Glutamatergic neuron (in vitro differentiated cells): ENCODE results near the gene MEGF9. TPM values are rescaled to one million over a fixed set of nuclear protein-coding genes. Genes with fewer than 3 reads are reported as not detected.

Experiments
- DNase-seq: peaks from one replicate; pipeline ENCODE4 v3.0.0; 2022
- H3K27ac Mint-ChIP-seq: one replicate; pipeline ENCODE4 v1.8.0; 2020; ENCODE audit warnings: mild to moderate bottlenecking, mixed read lengths, inconsistent platforms; ENCODE audit not compliant: unreplicated experiment
- H3K27me3 Mint-ChIP-seq: one replicate; pipeline ENCODE4 v1.8.0; 2020; ENCODE audit warnings: mild to moderate bottlenecking, moderate library complexity, mixed read lengths, inconsistent platforms; ENCODE audit not compliant: unreplicated experiment
- H3K36me3 Mint-ChIP-seq: one replicate; pipeline ENCODE4 v1.8.0; 2020; ENCODE audit warnings: mild to moderate bottlenecking, mixed read lengths, inconsistent platforms; ENCODE audit not compliant: unreplicated experiment
- H3K4me1 Mint-ChIP-seq: one replicate; pipeline ENCODE4 v1.8.0; 2020; ENCODE audit warnings: mild to moderate bottlenecking, low read depth, mixed read lengths, inconsistent platforms; ENCODE audit not compliant: unreplicated experiment
- H3K4me3 Mint-ChIP-seq: one replicate; pipeline ENCODE4 v1.8.0; 2020; ENCODE audit warnings: mild to moderate bottlenecking, mixed read lengths, inconsistent platforms; ENCODE audit not compliant: unreplicated experiment
- H3K9me3 Mint-ChIP-seq: one replicate; pipeline ENCODE4 v1.8.0; 2020; ENCODE audit warnings: mild to moderate bottlenecking, moderate library complexity, mixed read lengths, inconsistent platforms; ENCODE audit not compliant: unreplicated experiment
- CTCF ChIP-seq: fragments of 200-600 bp; sonication (generic); IDR thresholded peaks from one replicate; pipeline ENCODE4 v1.5.0; 2021; ENCODE audit not compliant: partially characterized antibody, unreplicated experiment
- total RNA-seq: library from RNA; stranded (reverse); fragmentation: NEBNext Ultra II Directional; extraction: Animal tissue kit (Norgen Biotek cat#: 25700); gene quantifications from one replicate; pipeline ENCODE4 v1.2.1, GENCODE V29; 2021; ENCODE audit not compliant: unreplicated experiment

The MEGF9 gene
- total RNA-seq, 1 donor from 2014 or later, result 25.4 TPM

- Mint-ChIP-seq H3K4me3 (no peak overlapping the region), H3K4me1 (peaks cover 6% of the 10 kb centered on the region), H3K9me3 (no peaks in the 10 kb centered on the region), H3K27ac (no peak overlapping the region), H3K27me3 (peaks cover 5% of the 10 kb centered on the region), H3K36me3 (no peaks in the 10 kb centered on the region)
- TF ChIP-seq CTCF, result no peak
- DNase-seq, result no peak
Observed at GRCh38 chr9:120698766-120699165, 15.5 kb downstream of the MEGF9 start.

- Mint-ChIP-seq H3K9me3 (peaks cover 2% of the 10 kb centered on the region), H3K27ac (no peak overlapping the region), H3K27me3 (peaks cover 6% of the 10 kb centered on the region), H3K4me3 (no peak overlapping the region), H3K36me3 (peaks cover 5% of the 10 kb centered on the region), H3K4me1 (peaks cover 7% of the 10 kb centered on the region)
- DNase-seq, result no peak
- TF ChIP-seq CTCF, result no peak
Observed at GRCh38 chr9:120697448-120697847, 16.8 kb downstream of the MEGF9 start.

- TF ChIP-seq CTCF, result no peak
- peaks cover 2% of the 10 kb centered on the region for H3K9me3 Mint-ChIP-seq
- no peak overlapping the region for H3K4me3 Mint-ChIP-seq
- H3K27me3 Mint-ChIP-seq, result peaks cover 6% of the 10 kb centered on the region
- peaks cover 7% of the 10 kb centered on the region for H3K4me1 Mint-ChIP-seq
- DNase-seq, result no peak
- H3K36me3 Mint-ChIP-seq, result peaks cover 6% of the 10 kb centered on the region
- no peak overlapping the region for H3K27ac Mint-ChIP-seq
Observed at GRCh38 chr9:120696551-120697230, 17.6 kb downstream of the MEGF9 start.

GRCh38 chr9:120694559-120694958 lies 19.7 kb downstream of the MEGF9 start:
- H3K4me3 Mint-ChIP-seq, result no peak overlapping the region
- peaks cover 2% of the 10 kb centered on the region for H3K9me3 Mint-ChIP-seq
- no peak for DNase-seq
- peaks cover 7% of the 10 kb centered on the region for H3K4me1 Mint-ChIP-seq
- peaks cover 6% of the 10 kb centered on the region for H3K27me3 Mint-ChIP-seq
- TF ChIP-seq CTCF, result no peak
- H3K27ac Mint-ChIP-seq, result no peak overlapping the region
- H3K36me3 Mint-ChIP-seq, result peaks cover 6% of the 10 kb centered on the region

GRCh38 chr9:120693700-120694008 lies 20.6 kb downstream of the MEGF9 start:
- H3K9me3 Mint-ChIP-seq, result peaks cover 2% of the 10 kb centered on the region
- no peak for TF ChIP-seq CTCF
- H3K27me3 Mint-ChIP-seq, result peaks cover 6% of the 10 kb centered on the region
- no peak for DNase-seq
- H3K36me3 Mint-ChIP-seq, result peaks cover 6% of the 10 kb centered on the region
- H3K4me1 Mint-ChIP-seq, result peaks cover 5% of the 10 kb centered on the region
- no peak overlapping the region for H3K27ac Mint-ChIP-seq
- H3K4me3 Mint-ChIP-seq, result no peak overlapping the region
